ENCODE measurements around the gene DIP2C. TPM values are rescaled to one million over a fixed set of nuclear protein-coding genes. Genes with fewer than 3 reads are reported as not detected.
"Not testable (repeated sequence)": the region's sequence is repeated elsewhere in the genome, so short reads cannot be mapped to it uniquely, and the experiment has no call there.

DIP2C gene
- total RNA-seq, 1 donor from 2014 or later: 52.6 TPM

DNA sequence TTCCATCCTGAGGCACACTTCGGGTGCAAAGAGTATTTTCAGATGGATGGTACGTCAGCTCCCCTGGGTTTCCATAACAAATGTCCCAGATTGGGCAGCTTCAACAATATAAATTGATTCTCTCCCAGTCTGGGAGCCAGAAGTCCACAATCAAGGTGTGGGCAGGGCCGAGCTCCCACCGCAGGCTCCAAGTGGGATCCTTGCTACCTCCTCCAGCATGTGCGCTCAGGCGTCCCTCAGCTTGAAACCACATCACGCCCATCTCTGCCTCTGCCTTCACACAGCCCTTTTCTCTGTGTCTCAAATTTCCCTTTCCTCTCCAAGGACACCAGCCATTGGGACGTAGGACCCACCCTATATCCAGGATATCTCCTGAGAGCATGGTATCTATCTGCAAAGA, 153.5 kb downstream of the DIP2C start:
- no peaks in the 10 kb centered on the region for H3K36me3 Mint-ChIP-seq (ENCODE audit: unreplicated experiment)
- H3K27ac Mint-ChIP-seq (ENCODE audit: unreplicated experiment): no peak overlapping the region
- DNase-seq: no peak
- peaks cover 9% of the 10 kb centered on the region for H3K27me3 Mint-ChIP-seq (ENCODE audit: unreplicated experiment)
- H3K4me3 Mint-ChIP-seq (ENCODE audit: unreplicated experiment): peak overlapping the region; percentile 28
- peaks cover 9% of the 10 kb centered on the region for H3K9me3 Mint-ChIP-seq (ENCODE audit: unreplicated experiment)
- TF ChIP-seq, protein P1, sequence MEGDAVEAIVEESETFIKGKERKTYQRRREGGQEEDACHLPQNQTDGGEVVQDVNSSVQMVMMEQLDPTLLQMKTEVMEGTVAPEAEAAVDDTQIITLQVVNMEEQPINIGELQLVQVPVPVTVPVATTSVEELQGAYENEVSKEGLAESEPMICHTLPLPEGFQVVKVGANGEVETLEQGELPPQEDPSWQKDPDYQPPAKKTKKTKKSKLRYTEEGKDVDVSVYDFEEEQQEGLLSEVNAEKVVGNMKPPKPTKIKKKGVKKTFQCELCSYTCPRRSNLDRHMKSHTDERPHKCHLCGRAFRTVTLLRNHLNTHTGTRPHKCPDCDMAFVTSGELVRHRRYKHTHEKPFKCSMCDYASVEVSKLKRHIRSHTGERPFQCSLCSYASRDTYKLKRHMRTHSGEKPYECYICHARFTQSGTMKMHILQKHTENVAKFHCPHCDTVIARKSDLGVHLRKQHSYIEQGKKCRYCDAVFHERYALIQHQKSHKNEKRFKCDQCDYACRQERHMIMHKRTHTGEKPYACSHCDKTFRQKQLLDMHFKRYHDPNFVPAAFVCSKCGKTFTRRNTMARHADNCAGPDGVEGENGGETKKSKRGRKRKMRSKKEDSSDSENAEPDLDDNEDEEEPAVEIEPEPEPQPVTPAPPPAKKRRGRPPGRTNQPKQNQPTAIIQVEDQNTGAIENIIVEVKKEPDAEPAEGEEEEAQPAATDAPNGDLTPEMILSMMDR (IDR thresholded peaks at IDR 0.05; ENCODE audit: partially characterized antibody, unreplicated experiment): no peak
- peaks cover 44% of the 10 kb centered on the region for H3K4me1 Mint-ChIP-seq (ENCODE audit: low read depth, unreplicated experiment)

DNA sequence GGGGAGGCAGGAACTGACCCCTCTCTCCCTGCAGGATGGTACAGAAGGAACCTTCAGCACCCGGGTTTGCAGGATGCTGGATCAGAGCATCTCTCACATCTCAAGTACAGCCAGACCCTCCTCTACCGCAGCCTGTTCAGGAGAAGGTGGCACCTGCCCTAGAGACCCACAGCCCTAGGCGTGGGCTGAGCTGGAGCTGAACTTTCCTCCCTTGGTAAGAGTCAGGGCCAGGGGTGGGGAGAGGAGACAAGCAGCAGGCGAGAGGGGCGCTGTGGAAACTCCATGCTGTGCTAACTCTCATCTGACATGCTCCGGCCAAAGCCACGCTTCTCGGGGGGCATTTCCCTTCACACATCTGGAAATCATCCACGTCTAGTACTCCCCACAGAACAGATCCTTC, 154.4 kb downstream of the DIP2C start:
- Mint-ChIP-seq H3K27me3 (ENCODE audit: unreplicated experiment) (peaks cover 9% of the 10 kb centered on the region), H3K4me3 (ENCODE audit: unreplicated experiment) (no peak overlapping the region)

DNA sequence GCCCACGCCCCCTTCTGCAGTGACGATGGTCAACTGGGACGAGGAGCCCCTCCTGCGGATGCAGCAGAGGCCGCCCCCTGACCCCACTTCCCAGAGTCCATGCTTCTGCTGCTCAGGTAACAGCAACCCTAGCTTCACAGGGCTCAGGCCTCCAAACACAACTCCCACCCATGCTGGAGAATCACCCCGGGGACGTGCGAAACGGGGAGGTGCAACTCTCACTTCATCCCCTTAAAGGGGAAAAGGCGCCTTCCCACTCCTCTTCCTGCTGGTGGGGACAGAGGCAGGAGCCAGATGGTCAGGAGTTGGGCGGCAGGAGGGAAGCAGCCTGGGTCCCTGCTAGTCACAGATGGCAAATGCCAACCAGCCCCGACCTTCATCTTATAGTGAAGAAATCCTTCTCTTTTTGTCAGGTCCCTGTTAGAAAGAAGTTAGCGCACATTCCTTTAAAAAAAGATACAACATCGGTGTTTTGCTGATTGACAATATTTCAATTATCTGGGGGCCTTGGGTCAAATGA, 155.4 kb downstream of the DIP2C start:
- H3K36me3 Mint-ChIP-seq (ENCODE audit: unreplicated experiment): no peaks in the 10 kb centered on the region
- H3K4me3 Mint-ChIP-seq (ENCODE audit: unreplicated experiment): peak overlapping the region; percentile 71
- H3K9me3 Mint-ChIP-seq (ENCODE audit: unreplicated experiment): peaks cover 10% of the 10 kb centered on the region
- peaks cover 52% of the 10 kb centered on the region for H3K4me1 Mint-ChIP-seq (ENCODE audit: low read depth, unreplicated experiment)
- TF ChIP-seq, protein P1 (IDR thresholded peaks at IDR 0.05; ENCODE audit: partially characterized antibody, unreplicated experiment): no peak
- peaks cover 9% of the 10 kb centered on the region for H3K27me3 Mint-ChIP-seq (ENCODE audit: unreplicated experiment)
- H3K27ac Mint-ChIP-seq (ENCODE audit: unreplicated experiment): peak overlapping the region; percentile 56
- DNase-seq: peak; percentile 21

More for the DNA sequence above, 154.4 kb downstream of the DIP2C start:
- Mint-ChIP-seq H3K4me1 (ENCODE audit: low read depth, unreplicated experiment) (peaks cover 50% of the 10 kb centered on the region), H3K9me3 (ENCODE audit: unreplicated experiment) (peaks cover 9% of the 10 kb centered on the region), H3K27ac (ENCODE audit: unreplicated experiment) (peak overlapping the region; percentile 12), H3K36me3 (ENCODE audit: unreplicated experiment) (no peaks in the 10 kb centered on the region)
- TF ChIP-seq, protein P1 (IDR thresholded peaks at IDR 0.05; ENCODE audit: partially characterized antibody, unreplicated experiment): no peak
- DNase-seq: no peak

DNA sequence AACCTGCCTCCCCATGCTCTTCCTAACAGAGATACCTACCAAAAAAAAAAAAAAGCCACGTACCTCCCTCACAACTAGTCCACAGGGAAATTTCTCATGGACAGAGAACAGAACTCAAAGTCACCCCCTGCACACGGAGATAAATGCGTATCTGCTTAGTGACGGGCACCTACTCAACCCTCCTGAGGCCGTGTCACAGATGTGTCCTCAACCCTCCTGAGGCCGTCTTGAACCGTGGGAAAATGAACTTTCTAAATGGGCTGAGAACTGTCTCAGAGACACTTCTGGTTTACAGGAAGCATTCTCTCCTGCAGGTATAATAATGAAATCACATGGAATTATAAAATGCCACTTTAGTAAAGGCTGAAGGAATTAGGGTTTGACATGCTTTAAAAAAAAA, 155.9 kb downstream of the DIP2C start:
- TF ChIP-seq, protein P1 (IDR thresholded peaks at IDR 0.05; ENCODE audit: partially characterized antibody, unreplicated experiment): no peak
- Mint-ChIP-seq H3K4me1 (ENCODE audit: low read depth, unreplicated experiment) (peaks cover 55% of the 10 kb centered on the region), H3K36me3 (ENCODE audit: unreplicated experiment) (no peaks in the 10 kb centered on the region), H3K4me3 (ENCODE audit: unreplicated experiment) (peak overlapping the region; percentile 68), H3K27ac (ENCODE audit: unreplicated experiment) (peak overlapping the region; percentile 56), H3K27me3 (ENCODE audit: unreplicated experiment) (peaks cover 9% of the 10 kb centered on the region), H3K9me3 (ENCODE audit: unreplicated experiment) (peaks cover 11% of the 10 kb centered on the region)
- no peak for DNase-seq

DNA sequence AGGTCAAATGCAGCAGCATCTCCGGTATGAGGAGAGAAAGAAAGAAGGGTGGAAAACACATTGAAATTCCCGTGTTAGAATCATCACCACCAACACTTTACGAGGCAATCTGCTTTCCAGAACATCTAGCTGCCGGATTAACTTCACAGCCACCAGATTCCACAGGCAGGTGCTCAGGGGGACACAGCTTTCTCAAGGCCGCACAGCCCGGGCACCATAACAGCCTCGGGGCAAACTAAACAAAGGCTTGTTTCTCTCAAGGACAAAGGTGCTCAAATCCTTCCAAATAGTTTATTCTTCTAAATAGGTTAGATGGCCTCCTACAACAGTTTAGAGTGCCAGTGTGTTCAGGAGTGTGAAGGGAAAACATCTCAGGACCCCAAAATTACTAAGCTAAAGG, 156.3 kb downstream of the DIP2C start:
- no peak for DNase-seq
- Mint-ChIP-seq H3K4me1 (ENCODE audit: low read depth, unreplicated experiment) (peaks cover 58% of the 10 kb centered on the region), H3K27me3 (ENCODE audit: unreplicated experiment) (peaks cover 10% of the 10 kb centered on the region), H3K9me3 (ENCODE audit: unreplicated experiment) (peaks cover 14% of the 10 kb centered on the region), H3K36me3 (ENCODE audit: unreplicated experiment) (no peaks in the 10 kb centered on the region), H3K27ac (ENCODE audit: unreplicated experiment) (peak overlapping the region; percentile 56), H3K4me3 (ENCODE audit: unreplicated experiment) (peak overlapping the region; percentile 68)
- TF ChIP-seq, protein P1 (IDR thresholded peaks at IDR 0.05; ENCODE audit: partially characterized antibody, unreplicated experiment): no peak

DNA sequence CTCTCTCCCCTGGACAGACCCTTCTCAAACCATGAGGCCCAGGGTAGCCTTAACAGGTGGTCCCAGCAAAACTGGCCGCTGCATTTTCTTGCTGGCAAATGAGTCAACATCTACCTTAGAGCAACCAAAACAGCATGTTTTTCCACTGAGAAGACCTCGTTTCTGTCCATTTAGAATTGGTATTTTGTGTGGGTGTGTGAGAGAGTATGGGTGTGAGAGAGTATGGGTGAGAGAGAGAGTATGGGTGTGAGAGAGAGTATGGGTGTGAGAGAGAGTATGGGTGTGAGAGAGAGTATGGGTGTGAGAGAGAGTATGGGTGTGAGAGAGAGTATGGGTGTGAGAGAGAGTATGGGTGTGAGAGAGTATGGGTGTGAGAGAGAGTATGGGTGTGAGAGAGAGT, 157.1 kb downstream of the DIP2C start:
- DNase-seq; H3K36me3 Mint-ChIP-seq (ENCODE audit: unreplicated experiment); H3K4me3 Mint-ChIP-seq (ENCODE audit: unreplicated experiment); H3K27ac Mint-ChIP-seq (ENCODE audit: unreplicated experiment): not testable (repeated sequence)
- Mint-ChIP-seq H3K9me3 (ENCODE audit: unreplicated experiment) (peaks cover 14% of the 10 kb centered on the region), H3K27me3 (ENCODE audit: unreplicated experiment) (peaks cover 12% of the 10 kb centered on the region), H3K4me1 (ENCODE audit: low read depth, unreplicated experiment) (peaks cover 63% of the 10 kb centered on the region)

All from glutamatergic neuron (in vitro differentiated cells).